IMR-90 (cell line): Measurements from ENCODE around the gene NPTN. TPM values are rescaled to one million over a fixed set of nuclear protein-coding genes. Genes with fewer than 3 reads are reported as not detected.

ENCODE experiments used
- ATAC-seq: fragments of 200-7000 bp; cut with Tn5 transposase; 2 replicates; pipeline ENCODE4 v1.9.1; 2020; ENCODE audit warnings: low read depth, mild to moderate bottlenecking, moderate library complexity
- BruUV-seq: library from RNA; stranded (reverse); fragments of 400-500 nt; replicated peaks from 2 replicates; lab custom pipeline; 2021; lab: Mats Ljungman, UMichigan
- CTCF ChIA-PET: fragments of 300-600 bp; formaldehyde crosslinking; extraction: SDS; loops from one replicate; lab custom pipeline; 2021; ENCODE audit warnings: antibody characterized with exemption; lab: Yijun Ruan, JAX
- POLR2A ChIA-PET: fragments of 300-600 bp; sonication (Branson Sonifier 250); formaldehyde crosslinking; loops from one replicate; lab custom pipeline; 2022; ENCODE audit warnings: antibody characterized with exemption; ENCODE audit not compliant: unreplicated experiment; lab: Charles Lee
- DNase-seq: peaks from one replicate; pipeline ENCODE4 v3.0.0; 2013
- H2AFZ ChIP-seq: replicated peaks from 2 replicates; pipeline ENCODE3; 2013; ENCODE audit warnings: low read length, mild to moderate bottlenecking; ENCODE audit not compliant: poor library complexity
- H2AK5ac ChIP-seq: 2 replicates; pipeline ENCODE4 v1.6.1; 2013; ENCODE audit warnings: low read depth, low read length, inconsistent platforms
- H2AK9ac ChIP-seq: replicated peaks from 2 replicates; pipeline ENCODE3; 2013; ENCODE audit warnings: mild to moderate bottlenecking, low read depth, low read length, moderate library complexity; ENCODE audit not compliant: poor library complexity
- H2BK120ac ChIP-seq: 2 replicates; pipeline ENCODE4 v1.6.1; 2013; ENCODE audit warnings: low read depth, low read length, inconsistent platforms
- H2BK15ac ChIP-seq: 3 replicates; pipeline ENCODE4 v1.6.1; 2013; ENCODE audit warnings: low read depth, low read length, inconsistent platforms
- H2BK20ac ChIP-seq: 2 replicates; pipeline ENCODE4 v1.6.1; 2013; ENCODE audit warnings: low read depth, mild to moderate bottlenecking, inconsistent platforms, low read length, moderate library complexity
- H2BK5ac ChIP-seq: 2 replicates; pipeline ENCODE4 v1.6.1; 2013; ENCODE audit warnings: mild to moderate bottlenecking, low read depth, low read length, inconsistent platforms; ENCODE audit not compliant: poor library complexity, severe bottlenecking
- H3K14ac ChIP-seq: replicated peaks from 2 replicates; pipeline ENCODE4 v1.6.1; 2013; ENCODE audit warnings: low read depth, low read length, inconsistent platforms
- H3K18ac ChIP-seq: 2 replicates; pipeline ENCODE4 v1.6.1; 2013; ENCODE audit warnings: low read depth, low read length, control low read depth
- H3K23ac ChIP-seq: 2 replicates; pipeline ENCODE4 v1.6.1; 2013; ENCODE audit warnings: low read depth, low read length, inconsistent platforms
- H3K27ac ChIP-seq: 2 replicates; pipeline ENCODE4 v1.5.1; 2013; ENCODE audit warnings: mild to moderate bottlenecking, control low read depth, low read length; ENCODE audit not compliant: insufficient read depth
- H3K27me3 ChIP-seq: 2 replicates; pipeline ENCODE4 v1.6.1; 2013; ENCODE audit warnings: low read length; ENCODE audit not compliant: control insufficient read depth, insufficient read depth
- H3K36me3 ChIP-seq: 2 replicates; pipeline ENCODE4 v1.6.1; 2013; ENCODE audit warnings: low read length, mixed read lengths; ENCODE audit not compliant: control insufficient read depth, insufficient read depth
- H3K4ac ChIP-seq: 2 replicates; pipeline ENCODE4 v1.6.1; 2013; ENCODE audit warnings: low read depth, low read length, inconsistent platforms
- H3K4me1 ChIP-seq: 2 replicates; pipeline ENCODE4 v1.6.1; 2013; ENCODE audit warnings: low read length, mixed read lengths; ENCODE audit not compliant: control insufficient read depth, insufficient read depth
- H3K4me2 ChIP-seq: 2 replicates; pipeline ENCODE4 v1.6.1; 2013; ENCODE audit warnings: low read depth, mild to moderate bottlenecking, control low read depth, low read length, moderate library complexity
- H3K4me3 ChIP-seq: 2 replicates; pipeline ENCODE4 v1.5.1; 2013; ENCODE audit warnings: low read depth, mild to moderate bottlenecking, control low read depth, low read length, moderate library complexity; ENCODE audit not compliant: insufficient read depth
- H3K56ac ChIP-seq: 2 replicates; pipeline ENCODE4 v1.6.1; 2013; ENCODE audit warnings: low read length, inconsistent platforms; ENCODE audit not compliant: insufficient read depth; ENCODE audit errors: extremely low read depth
- H3K79me1 ChIP-seq, 2 experiments: 2 replicates each; pipeline ENCODE4 v1.6.1; 2013; ENCODE audit warnings: low read length in 2 of 2, inconsistent platforms in 1 of 2, low read depth in 1 of 2
- H3K9ac ChIP-seq: 2 replicates; pipeline ENCODE4 v1.6.1; 2013; ENCODE audit warnings: low read depth, low read length, control low read depth
- H3K9me1 ChIP-seq: 2 replicates; pipeline ENCODE4 v1.6.1; 2013; ENCODE audit warnings: low read length, inconsistent platforms; ENCODE audit not compliant: insufficient read depth
- H3K9me3 ChIP-seq: 2 replicates; pipeline ENCODE4 v1.6.1; 2013; ENCODE audit warnings: low read length; ENCODE audit not compliant: control insufficient read depth, insufficient read depth
- H4K20me1 ChIP-seq: 2 replicates; pipeline ENCODE4 v1.6.1; 2013; ENCODE audit warnings: low read length, inconsistent platforms; ENCODE audit not compliant: insufficient read depth
- H4K5ac ChIP-seq: 2 replicates; pipeline ENCODE4 v1.6.1; 2013; ENCODE audit warnings: mild to moderate bottlenecking, low read depth, low read length, control low read depth
- H4K8ac ChIP-seq, 2 experiments: 2 replicates each; pipeline ENCODE4 v1.6.1; 2013; ENCODE audit warnings: low read depth in 2 of 2, low read length in 2 of 2, control low read depth in 1 of 2, inconsistent platforms in 1 of 2
- H4K91ac ChIP-seq: 2 replicates; pipeline ENCODE4 v1.6.1; 2013; ENCODE audit warnings: low read depth, low read length, inconsistent platforms; ENCODE audit not compliant: insufficient read depth
- BHLHE40 ChIP-seq: fragments of 150-350 bp; IDR thresholded peaks from 2 replicates; pipeline ENCODE4 v1.6.1; 2016; ENCODE audit warnings: mild to moderate bottlenecking, low read depth, low read length
- CHD1 ChIP-seq: IDR thresholded peaks from 2 replicates; pipeline ENCODE4 v1.6.1; 2012; ENCODE audit warnings: low read depth, low read length, improper control_type of control experiment
- ELK1 ChIP-seq: fragments of 150-350 bp; IDR thresholded peaks from 2 replicates; pipeline ENCODE4 v1.6.1; 2016; ENCODE audit warnings: low read depth, mild to moderate bottlenecking, low read length, moderate library complexity, borderline replicate concordance
- FOS ChIP-seq: fragments of 150-350 bp; IDR thresholded peaks from 2 replicates; pipeline ENCODE4 v1.6.1; 2016; ENCODE audit warnings: low read depth, low read length
- SMC3 ChIP-seq: fragments of 150-350 bp; IDR thresholded peaks from 2 replicates; pipeline ENCODE4 v1.6.1; 2016; ENCODE audit warnings: low read depth, mild to moderate bottlenecking, antibody characterized with exemption, low read length, moderate library complexity
- USF2 ChIP-seq: fragments of 150-350 bp; IDR thresholded peaks from 2 replicates; pipeline ENCODE4 v1.6.1; 2017; ENCODE audit warnings: mild to moderate bottlenecking, antibody characterized with exemption, low read length, low read depth
- WGBS, 2 experiments: methylation state at CpG; one replicate each; pipeline versions ENCODE4 v1.1.5 to v1.1.7; 2013; ENCODE audit warnings: missing lambda C conversion rate in 2 of 2; ENCODE audit not compliant: insufficient read length in 1 of 2; ENCODE audit errors: extremely low coverage in 2 of 2; 5-methylcytosine and 5-hydroxymethylcytosine counted together
- dilution Hi-C: fragments of 300-500 bp; cut with HindIII; formaldehyde crosslinking; loops from one replicate; pipeline ENCODE4 v1.14.3; 2018; ENCODE audit warnings: low sequenced_read_pairs; ENCODE audit not compliant: unreplicated experiment
- in situ Hi-C: fragments of 300-500 bp; cut with MboI; formaldehyde crosslinking; loops from 3 replicates; pipeline ENCODE4 v1.14.3; 2019; ENCODE audit warnings: low sequenced_read_pairs, inconsistent platforms, mixed read lengths
- intact Hi-C: fragments of 100-400 bp; cut with micrococcal nuclease; formaldehyde crosslinking; loops from 2 replicates; pipeline ENCODE4 v1.10.0; 2022
- polyA plus RNA-seq, 3 experiments: library from polyadenylated mRNA; depleted of rRNA; stranded (reverse); fragments of >200 nt; gene quantifications; 2 replicates each; pipeline ENCODE4 v1.2.3, GENCODE V29; 2012; ENCODE audit warnings: low replicate concordance in 1 of 3
- total RNA-seq: library from RNA; depleted of rRNA; stranded (reverse); fragments of >200 nt; gene quantifications from 2 replicates; pipeline ENCODE4 v1.2.3, GENCODE V29; 2012

NPTN gene
- total and polyA plus RNA-seq, 2 of the 4 experiments (the other 2 are of a cell fraction): 171 to 329 TPM

GRCh38 chr15:73629798-73630429 is 3.3 kb downstream of the NPTN start:
- intact Hi-C loops (no loop called here), in situ Hi-C loops (loop anchor here (5.0 kb wide), 1 partner anchor 58 kb away; no protein-coding TSS in a partner anchor), dilution Hi-C loops (no loop called here)
- Histone ChIP-seq H3K9me1 (peaks cover 9% of the 10 kb centered on the region), H3K14ac (peak overlapping the region; percentile 49; the same call in 1 of the 2 replicates), H2AFZ (no peak overlapping the region), H3K56ac (no peak overlapping the region), H3K4ac (no peak overlapping the region), H3K18ac (no peak overlapping the region), H3K27me3 (no peaks in the 10 kb centered on the region), H2BK5ac (no peak overlapping the region), H4K8ac (no peak overlapping the region), H2BK120ac (no peak overlapping the region), H3K9ac (no peak overlapping the region), H3K4me2 (peak overlapping the region; percentile 27; the same call in 1 of the 2 replicates), H3K4me3 (no peak overlapping the region), H3K23ac (peak overlapping the region; percentile 79), H4K91ac (no peak overlapping the region), H3K79me1 (peaks cover 7 to 64% of the 10 kb centered on the region in 2 experiments; a peak in 2 of 4 replicates), H4K20me1 (peaks cover 71% of the 10 kb centered on the region), H2AK5ac (no peak overlapping the region), H2AK9ac (no peak overlapping the region), H3K27ac (no peak overlapping the region), H2BK15ac (no peak overlapping the region), H3K36me3 (no peaks in the 10 kb centered on the region), H4K5ac (no peak overlapping the region), H3K9me3 (no peaks in the 10 kb centered on the region), H3K4me1 (peaks cover 19% of the 10 kb centered on the region), H2BK20ac (no peak overlapping the region)
- CTCF ChIA-PET: interaction anchor here (0.7 kb wide), 1 partner anchor 1103 kb away, joined by 3 read pairs; no protein-coding TSS in a partner anchor
- no peak for ATAC-seq
- DNase-seq: no peak
- TF ChIP-seq ELK1 (no peak), BHLHE40 (no peak), FOS (no peak), SMC3 (no peak), CHD1 (no peak), USF2 (no peak)
- no CpG with 5 or more reads among the region's 2 CpGs for WGBS, 2 experiments
- POLR2A ChIA-PET: no interaction called here
- no TSS peak for BruUV-seq
